T-helper 22 cell (primary cell): ENCODE data around the gene SP100.
"Not testable (repeated sequence)": the region's sequence is repeated elsewhere in the genome, so short reads cannot be mapped to it uniquely, and the experiment has no call there.

ENCODE experiments used
- DNase-seq: peaks from one replicate; pipeline ENCODE4 v3.0.0-alpha.2; 2020; ENCODE audit warnings: low read depth

SP100 gene

DNA sequence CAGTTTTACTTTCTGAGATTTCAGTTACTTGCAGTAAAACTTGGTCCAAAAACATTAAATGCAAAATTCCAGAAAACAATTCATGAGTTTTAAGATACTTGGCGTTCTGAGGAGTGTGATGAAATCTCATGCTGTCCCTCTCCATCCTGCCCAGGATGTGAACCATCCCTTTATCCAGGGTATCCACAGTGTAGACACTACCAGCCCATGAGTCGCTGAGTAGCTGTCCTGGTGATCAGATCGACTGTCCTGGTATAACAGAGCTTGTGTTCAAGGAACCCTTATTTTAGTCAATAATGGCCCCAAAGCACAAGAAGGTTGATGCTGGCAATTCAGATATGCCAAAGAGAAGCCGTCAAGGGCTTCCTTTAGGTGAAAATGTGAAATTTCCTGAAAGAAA lies 3.2 kb downstream of the SP100 start:
- DNase-seq = no peak

GRCh38 chr2:230422149-230422548 lies 6.1 kb downstream of the SP100 start:
- DNase-seq = no peak

DNA sequence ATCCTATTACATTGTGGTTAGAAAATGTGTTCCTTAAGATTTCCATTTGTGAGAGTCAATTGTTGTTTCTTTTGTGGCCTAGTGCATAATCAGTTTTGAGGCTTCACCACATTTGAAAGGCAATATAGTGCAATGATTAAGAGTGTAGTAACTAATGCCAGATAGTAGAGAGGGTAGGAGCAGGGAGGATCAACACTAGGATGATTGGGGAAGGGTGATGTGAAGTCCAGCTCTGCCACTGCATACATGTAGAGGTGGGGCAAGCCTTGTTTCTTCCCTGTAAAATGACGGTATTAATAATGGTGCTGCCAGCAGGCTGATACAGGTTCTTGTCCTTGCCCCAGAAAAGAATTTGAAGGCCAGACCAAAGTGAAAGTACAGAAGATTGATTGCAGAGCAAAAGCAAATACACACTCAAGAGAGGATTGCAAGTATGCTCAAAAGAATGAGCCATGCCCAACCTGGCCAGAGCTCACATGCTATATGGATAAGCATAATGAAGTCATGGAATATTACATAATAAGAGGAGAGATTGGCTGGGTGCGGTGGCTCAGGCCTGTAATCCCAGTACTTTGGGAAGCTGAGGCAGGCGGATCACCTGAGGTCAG lies 8.0 kb downstream of the SP100 start:
- DNase-seq = no peak

DNA sequence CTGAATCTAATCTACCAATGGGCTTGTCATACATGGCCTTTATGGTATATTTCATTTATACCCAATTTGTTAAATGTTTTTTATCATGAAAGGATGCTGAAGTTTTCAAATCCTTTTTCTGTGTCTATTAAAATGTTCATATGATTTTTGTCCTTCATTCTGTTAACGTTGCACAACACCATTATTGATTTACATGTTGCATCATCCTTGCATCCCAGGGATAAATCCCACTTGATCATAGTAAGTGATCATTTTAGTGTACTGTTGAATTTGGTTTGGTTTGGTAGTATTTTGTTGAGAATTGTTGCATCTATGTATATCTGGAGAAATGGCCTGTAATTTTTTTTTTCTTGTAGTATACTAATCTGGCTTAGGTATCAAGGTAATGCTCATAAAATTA lies 9.4 kb downstream of the SP100 start:
- DNase-seq = no peak

DNA sequence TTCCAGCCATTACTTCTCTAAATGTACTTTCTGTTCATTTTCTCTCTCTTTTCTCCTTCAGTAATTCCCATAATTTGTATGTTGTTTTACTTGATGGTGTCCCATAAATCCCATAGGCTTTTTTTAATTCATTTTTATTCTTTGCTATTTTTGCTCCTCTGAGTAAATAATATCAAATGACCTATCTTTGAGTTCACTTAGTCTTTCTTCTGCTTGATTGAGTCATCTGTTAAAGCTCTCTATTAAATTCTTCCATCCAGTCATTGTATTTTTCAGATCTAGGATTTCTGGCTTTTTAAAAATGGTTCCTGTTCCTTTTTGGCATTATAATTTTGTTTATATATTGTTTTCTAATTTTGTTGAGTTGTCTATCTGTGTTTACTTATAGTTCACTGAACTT lies 13.5 kb downstream of the SP100 start:
- no peak for DNase-seq

DNA sequence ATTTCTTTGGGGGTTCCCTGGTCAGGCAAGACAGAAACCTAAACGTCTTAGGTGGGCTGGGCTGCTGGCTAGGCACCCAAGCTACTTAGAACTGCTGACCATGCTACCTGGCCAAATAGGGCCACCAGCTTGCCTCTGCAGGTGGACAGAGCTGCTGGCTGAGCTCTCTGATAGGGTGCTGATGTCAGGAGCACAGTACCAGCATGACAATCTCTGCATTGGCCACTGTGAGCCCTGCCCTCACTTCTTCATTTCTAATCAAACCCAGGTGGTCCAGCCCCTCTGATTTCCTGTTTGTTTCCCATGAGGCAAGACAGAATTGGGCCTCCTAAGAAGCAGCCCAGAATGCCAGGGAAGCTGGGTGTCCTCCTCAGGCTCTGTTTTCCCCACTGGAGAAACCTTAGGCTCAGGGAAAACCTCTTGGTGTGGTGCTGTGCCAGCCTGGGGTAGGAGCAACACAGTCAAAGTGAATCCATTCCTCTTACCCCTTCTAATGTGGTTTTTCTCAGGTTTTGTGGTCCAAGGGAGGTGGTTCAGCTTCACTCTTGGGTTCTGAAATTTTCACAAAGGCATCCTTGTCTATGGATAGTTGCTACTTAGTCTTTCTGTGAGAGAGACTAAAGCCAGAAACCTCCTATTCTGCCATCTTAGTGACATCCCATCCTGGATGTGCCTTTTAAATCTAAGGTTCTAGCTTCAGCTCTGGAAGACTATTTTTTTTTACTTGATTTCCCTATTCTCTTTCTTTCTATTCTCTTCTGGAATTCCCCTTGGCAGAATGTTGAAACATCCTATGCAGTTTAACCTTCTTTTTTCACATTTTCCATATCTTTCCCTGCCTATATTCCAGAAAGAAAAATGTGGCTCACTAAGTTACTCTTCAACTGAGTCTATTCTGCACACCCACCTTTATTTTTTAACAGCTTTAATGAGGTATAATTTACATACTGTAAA lies 15.2 kb downstream of the SP100 start:
- DNase-seq = no peak

DNA sequence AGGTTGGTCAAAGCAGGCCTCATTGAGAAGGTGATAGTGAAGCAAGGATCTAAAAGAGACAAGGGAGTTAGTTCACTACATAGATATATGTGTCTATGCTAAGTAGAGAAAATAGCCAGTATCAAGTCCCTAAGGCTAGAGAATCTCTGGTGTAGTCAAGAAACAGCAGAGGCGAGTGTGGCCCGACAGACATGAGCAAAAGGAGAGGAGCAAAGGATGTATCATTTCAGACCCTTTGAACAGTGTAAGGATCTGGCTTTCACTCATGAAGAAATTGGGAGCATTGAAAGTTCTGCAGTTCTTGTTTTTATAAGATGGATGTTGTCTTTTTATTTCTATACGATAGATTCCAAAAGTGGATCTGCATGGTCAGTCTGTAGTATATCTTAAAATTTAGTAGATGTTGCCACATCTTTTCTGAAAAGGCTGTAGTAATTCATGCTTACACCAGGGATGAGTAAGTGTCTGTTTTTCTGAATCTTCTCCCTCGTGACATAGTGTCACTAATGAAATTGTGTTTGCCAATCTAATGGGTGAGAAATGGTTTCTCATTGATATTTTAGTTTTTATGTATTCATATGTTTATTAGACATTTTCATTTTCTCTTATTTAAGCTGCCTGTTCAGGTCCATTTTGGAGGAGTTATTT lies 18.8 kb downstream of the SP100 start:
- no peak for DNase-seq

DNA sequence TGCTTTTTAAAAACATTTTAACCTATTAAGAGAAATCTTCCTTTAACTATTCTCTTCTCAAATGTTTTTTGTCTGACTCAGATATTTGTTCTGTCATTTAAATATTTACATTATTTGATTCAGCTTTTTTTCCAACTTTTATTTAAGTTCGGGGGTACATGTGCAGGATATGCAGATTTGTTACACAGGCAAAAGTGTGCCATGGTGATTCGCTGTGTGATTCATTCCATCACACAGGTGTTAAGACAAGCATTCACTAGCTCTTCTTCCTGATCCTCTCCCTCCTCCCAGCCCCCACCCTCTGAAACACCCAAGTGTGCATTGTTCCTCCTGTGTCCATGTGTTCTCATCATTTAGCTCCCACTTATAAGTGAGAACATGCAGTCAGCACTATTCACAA lies 19.4 kb downstream of the SP100 start:
- no peak for DNase-seq

GRCh38 chr2:230439121-230439520 lies 23.1 kb downstream of the SP100 start:
- DNase-seq = not testable (repeated sequence)

DNA sequence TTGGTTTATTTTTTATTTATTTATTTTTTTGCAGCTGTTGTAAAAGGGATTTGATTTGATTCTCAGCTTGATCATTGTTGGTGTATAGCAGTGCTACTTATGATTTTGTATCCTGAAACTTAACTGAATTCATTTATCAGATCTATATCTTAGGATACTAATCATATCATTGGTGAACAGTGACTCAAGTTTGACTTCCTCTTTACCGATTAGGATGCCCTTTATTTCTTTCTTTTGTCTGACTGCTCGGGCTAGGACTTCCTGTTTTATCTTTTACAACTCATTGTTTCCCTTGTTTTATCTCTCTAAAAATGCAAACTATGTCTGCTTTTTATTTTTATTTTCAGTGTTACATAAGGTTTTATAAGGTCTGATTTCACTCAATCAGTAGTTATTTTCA lies 23.6 kb downstream of the SP100 start:
- DNase-seq = no peak

DNA sequence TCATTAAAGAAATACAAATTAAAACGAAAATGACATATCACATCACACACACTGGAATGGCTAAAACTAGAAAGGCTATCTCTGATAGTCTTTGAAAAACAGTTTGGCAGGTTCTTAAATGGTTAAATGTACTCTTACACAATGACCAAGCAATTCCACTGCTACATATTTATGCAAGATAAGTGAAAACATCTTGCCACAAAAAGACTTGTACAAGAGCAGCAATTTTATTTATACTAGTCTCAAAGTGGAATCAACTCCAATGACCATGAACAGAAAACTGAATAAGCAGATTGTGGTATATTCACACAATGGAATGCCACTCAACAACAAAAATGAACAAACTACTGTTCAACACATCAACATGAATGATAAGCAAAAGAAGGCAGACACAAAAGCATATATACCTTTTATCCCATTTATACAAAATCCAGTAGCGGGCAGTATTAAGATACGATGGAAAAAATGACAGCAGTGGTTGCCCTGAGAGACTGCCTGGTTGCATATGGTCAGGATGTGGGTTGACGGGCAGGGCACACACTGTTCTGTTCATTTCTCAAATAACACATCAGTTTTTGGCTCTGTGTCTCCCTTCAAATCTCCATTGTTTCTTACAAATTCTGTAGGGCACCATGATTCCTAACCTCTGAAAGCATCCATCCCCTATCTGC lies 25.4 kb downstream of the SP100 start:
- DNase-seq = peak; percentile 27

- no peak for DNase-seq
Measured at GRCh38 chr2:230443541-230443940, 27.5 kb downstream of the SP100 start.

DNA sequence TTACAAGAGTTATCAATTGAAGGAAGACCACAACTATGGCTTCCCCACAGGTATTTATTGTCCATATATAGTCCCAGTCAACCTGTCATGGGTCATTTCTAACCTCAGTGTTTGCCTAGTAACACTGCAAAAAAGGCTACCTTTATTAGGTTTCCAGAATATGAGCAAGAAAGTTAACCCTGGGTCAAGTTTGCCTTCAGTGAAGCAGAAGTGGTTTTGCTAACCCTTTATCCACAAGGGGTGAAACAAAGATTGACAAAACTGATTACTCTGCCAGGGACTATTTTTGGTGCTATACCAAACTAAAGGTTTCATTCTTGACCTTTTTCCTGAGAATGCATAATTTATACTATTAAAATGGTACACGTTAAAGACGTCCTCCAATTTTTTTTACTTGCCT lies 28.8 kb downstream of the SP100 start:
- DNase-seq = no peak

DNA sequence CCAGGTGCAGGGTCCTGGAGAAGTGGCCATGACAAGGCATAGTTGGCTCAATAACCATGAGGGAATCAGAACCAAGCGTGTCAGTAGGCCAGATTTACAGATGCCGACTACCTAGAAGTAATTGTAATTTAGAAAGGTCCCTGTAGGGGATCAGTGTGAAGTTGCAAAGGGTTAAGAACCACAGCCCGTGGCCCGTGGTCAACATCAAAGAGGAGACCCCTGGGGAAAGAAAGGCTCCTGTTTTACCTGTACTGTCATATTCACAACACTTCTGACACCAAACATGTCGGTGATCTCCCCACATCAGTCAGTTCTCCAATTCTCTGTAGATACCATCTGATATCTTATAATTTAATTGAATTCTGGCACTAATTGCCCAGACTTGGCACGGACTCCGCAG lies 31.0 kb downstream of the SP100 start:
- no peak for DNase-seq

DNA sequence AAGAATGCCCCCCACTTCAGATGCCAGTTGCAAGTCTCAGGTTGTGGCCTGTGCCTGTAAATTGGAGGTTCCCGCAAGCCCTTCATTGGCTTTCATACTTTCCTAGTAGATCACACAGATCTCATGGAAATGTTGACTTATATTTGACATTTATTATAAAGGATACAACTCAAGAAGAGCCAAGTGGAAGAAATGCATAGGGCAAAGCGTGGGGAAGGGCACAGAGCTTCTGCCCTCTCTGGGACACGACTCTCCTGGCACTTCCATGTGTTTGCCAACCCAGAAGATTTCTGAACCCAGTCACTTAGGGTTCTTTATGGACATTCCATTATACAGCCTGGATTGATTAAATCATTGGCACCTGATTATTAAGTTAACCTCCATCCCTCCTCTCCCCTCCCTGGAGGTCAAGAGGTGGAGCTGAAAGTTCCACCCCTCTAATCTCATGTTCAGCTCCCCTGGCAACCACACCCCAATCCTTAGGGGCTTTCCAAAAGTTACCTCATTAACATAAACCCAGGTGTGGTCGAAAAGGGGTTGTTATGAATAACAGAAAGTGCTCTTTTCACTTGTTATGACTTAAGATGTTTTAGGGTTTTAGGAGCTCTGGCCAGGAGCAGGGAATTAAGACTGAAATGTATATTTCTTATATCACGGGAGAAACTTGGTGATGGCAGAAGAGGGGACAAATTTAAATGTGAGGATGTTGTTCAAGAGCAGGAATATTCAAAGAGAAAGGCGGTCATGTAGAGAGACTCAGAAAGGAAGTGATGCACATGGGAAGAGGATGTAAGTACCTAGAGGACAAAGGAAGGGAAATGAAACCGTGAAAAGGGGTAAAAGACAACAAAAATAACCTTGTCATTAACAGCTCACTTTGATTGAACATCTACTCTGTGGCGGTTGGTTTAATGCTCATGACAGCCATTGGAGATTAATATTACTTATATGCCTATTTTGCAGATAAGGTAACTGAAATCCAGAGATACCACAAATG lies 31.8 kb downstream of the SP100 start:
- DNase-seq = no peak

DNA sequence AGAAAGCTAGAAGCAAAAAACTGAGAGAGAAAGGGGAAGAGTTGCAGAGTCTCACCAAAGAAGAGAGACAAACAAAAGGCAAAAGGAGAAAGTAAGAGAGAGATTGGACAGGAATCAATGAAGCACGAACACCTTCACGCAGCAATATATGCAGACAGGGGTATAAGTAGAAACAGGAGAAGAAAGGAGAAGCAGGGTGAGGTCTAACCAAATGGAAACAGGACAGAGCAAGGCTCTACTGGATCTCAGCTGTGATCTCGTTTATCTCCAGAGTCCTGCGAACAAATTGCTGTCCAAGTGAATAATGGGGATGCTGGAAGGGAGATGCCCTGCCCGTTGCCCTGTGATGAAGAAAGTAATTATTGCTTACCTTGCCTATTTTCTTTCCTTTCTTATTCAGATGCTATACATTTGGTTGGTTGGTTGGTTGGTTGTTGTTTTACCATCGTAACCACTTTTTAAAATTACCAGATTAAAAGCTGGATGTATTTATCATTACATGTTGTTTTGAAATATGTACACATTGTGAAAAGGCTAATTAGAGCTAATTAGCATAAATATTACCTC lies 34.0 kb downstream of the SP100 start:
- no peak for DNase-seq

GRCh38 chr2:230453006-230453405 lies 37.0 kb downstream of the SP100 start:
- DNase-seq = no peak

- DNase-seq = no peak
Measured at GRCh38 chr2:230455005-230455684, 39.1 kb downstream of the SP100 start.

GRCh38 chr2:230457073-230457768 lies 41.2 kb downstream of the SP100 start:
- no peak for DNase-seq

DNA sequence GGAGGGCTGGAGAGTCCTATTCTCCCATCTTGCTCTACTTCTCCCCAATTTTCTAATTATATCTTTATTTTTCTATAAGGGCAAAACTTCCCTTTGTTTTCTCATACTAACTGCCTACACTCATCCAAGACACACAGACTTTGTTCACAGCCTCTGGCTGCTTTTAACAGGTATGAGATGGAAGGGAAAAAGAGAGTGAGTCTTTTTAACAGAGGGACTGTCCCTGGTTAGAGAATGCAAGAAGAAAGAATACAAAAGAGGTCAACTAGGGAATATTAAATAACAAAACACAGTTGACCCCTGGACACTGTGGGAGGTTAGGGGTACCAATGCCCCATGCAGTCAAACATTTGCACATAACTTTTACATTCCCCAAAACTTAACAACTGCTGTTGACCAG lies 41.8 kb downstream of the SP100 start:
- no peak for DNase-seq
